ENCODE results near the gene PARP8.

GRCh38 chr5:50864466-50864865 lies 198.0 kb downstream of the PARP8 start:
- TF ChIP-seq CTCF (conservative IDR thresholded peaks at IDR 0.05; ENCODE audit: low read depth, low read length) (no peak), POLR2A (IDR thresholded peaks at IDR 0.05; ENCODE audit: low read depth, low read length) (no peak), MAZ (IDR thresholded peaks at IDR 0.05; ENCODE audit: borderline replicate concordance, low read depth, low read length) (no peak), NFE2L2 (IDR thresholded peaks at IDR 0.05; ENCODE audit: low read depth, low read length) (no peak), MAFK (IDR thresholded peaks at IDR 0.05; ENCODE audit: low read depth, low read length) (no peak), MXI1 (IDR thresholded peaks at IDR 0.05; ENCODE audit: borderline replicate concordance, low read depth, low read length) (no peak), CEBPB (IDR thresholded peaks at IDR 0.05; ENCODE audit: low read depth, low read length) (no peak), RFX5 (IDR thresholded peaks at IDR 0.05; ENCODE audit: low read depth, low read length) (no peak), BHLHE40 (IDR thresholded peaks at IDR 0.05; ENCODE audit: low read depth, low read length) (no peak), RCOR1 (IDR thresholded peaks at IDR 0.05; ENCODE audit: insufficient replicate concordance, low read length) (no peak), FOS (IDR thresholded peaks at IDR 0.05; ENCODE audit: low read depth, low read length) (no peak), ELK1 (IDR thresholded peaks at IDR 0.05; ENCODE audit: borderline replicate concordance, low read depth, low read length) (no peak), RAD21 (IDR thresholded peaks at IDR 0.05; ENCODE audit: low read length) (no peak)

Measured in IMR-90 (cell line).